KG1 (cell line): Measurements from ENCODE around the gene ANGPTL2.

Experiments
- DNase-seq: peaks from one replicate; lab custom pipeline; 2025; lab: John Stamatoyannopoulos, UW

ANGPTL2 gene

GRCh38 chr9:127116957-127117356 is 5.5 kb downstream of the ANGPTL2 start:
- no peak for DNase-seq

- DNase-seq = no peak
These were observed 6.2 kb downstream of the ANGPTL2 start for GRCh38 chr9:127116088-127116726.

GRCh38 chr9:127114606-127115005 is 7.8 kb downstream of the ANGPTL2 start:
- no peak for DNase-seq

GRCh38 chr9:127113191-127113972 is 9.1 kb downstream of the ANGPTL2 start:
- DNase-seq = no peak

DNA sequence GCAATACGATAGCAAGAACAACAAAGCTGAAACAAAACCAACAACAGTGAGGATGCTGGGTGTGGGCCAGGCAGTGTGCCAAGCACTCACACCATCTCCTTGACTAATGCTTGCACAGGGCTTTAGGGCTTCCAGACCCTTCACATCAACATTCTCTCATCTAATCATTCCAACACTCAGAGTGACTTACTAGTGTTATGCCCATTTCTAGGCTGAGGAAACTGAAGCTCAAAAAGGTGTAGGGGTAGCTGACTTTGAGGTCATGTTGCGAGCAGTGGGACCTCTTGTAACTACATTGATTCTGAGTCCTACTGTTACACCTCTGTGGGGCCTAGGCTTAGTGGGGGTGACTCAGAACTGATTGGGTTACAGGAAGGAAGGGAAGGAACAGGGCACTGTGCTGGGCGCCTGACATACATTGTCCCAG is 9.7 kb downstream of the ANGPTL2 start:
- no peak for DNase-seq

DNA sequence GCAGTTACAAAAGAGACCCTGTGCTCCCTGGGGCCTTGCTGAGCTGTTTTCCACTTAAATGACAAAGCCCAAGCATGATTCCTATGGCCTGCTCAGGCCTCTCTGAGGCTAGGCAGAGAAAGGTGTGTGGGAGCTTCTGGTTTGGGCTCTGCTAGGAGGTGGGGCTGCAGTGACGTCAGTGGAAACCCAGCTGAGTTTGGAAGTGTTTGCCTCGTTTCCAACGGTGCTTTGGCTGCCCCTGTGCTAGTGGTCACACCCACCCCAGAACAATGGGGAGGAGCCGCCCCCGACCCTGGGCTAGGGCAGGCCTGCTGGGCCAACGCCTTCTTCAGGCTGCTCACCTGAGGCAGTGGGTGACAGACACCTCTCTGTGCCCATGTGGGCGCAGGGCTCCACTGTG is 10.4 kb downstream of the ANGPTL2 start:
- DNase-seq = no peak

GRCh38 chr9:127109212-127109711 is 13.2 kb downstream of the ANGPTL2 start:
- no peak for DNase-seq

- DNase-seq = no peak
These were observed 14.2 kb downstream of the ANGPTL2 start for GRCh38 chr9:127107929-127108876.

- DNase-seq = no peak
These were observed 15.1 kb downstream of the ANGPTL2 start for GRCh38 chr9:127107171-127107928.

GRCh38 chr9:127106466-127106855 is 16.0 kb downstream of the ANGPTL2 start:
- DNase-seq = no peak

GRCh38 chr9:127105805-127106465 is 16.5 kb downstream of the ANGPTL2 start:
- DNase-seq = no peak

DNA sequence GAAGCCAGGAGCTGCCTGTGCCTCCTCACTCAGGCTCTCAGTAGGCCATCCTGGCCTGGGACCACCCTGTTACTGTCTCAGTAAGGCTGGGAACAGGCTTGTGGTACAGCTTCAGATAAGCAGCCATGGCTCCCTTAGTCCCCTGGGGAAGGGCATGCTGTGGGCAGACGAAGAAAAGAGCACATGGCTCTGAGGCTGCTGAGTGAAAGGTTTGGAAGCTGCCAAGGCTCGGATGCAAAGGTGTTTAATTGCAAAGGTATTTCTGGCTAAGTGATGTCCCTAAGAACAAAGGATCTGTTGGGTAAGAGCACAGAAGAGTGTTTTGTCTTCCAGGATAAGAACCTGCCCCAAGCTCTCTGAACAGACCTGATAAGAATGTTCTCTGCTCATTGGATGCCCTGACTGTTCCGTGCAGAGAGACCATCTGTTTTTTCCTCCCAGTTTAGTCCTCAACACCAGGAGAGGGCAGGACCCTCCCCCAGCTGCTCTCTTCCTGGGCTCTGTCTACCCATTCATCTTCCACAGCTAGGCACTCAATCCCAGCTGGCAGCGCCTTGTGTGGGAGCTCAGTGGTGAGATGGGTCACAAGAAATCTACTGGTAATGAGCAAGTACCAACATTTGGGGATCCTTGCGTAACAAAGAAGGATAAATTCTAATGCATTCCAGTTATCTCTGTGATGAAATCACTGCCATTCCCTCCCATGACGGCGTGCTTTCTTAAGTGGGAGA is 17.7 kb downstream of the ANGPTL2 start:
- DNase-seq = no peak

DNA sequence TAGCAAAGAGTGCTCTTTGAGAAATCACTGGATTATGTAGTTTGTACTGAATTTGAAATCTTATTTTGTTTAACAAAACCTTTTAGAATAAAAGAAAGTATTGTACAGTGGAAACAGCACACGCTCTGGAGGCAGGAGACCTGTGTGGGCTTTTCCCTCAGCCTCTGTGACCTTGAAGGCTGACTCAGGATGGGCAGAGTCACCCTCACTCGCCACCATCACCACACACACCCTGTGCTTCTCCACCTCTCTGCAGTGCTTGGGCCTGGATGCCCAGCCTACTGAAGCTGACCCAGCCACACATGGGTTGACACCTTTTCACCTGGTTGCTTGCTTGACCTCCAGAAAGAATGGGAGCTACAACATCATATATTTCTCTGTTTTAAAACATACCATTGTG is 19.6 kb downstream of the ANGPTL2 start:
- no peak for DNase-seq

DNA sequence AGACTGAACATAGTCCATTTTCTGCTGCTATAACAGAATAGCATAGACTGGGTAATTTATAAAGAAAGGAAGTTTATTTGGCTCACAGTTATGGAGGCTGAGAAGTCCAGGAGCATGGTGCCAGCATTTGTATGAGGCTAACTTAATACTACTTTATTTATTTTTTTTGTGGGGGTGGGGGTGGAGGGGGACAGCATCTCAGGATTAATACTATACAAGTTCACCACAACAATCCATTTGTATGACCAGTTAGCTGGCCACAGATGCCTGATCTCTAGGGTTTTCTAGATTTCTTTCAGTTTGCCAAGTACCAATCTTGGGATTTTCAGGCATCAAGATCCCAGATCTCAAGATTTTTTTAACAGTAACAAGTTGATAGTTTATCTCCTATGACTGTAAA is 20.3 kb downstream of the ANGPTL2 start:
- no peak for DNase-seq

DNA sequence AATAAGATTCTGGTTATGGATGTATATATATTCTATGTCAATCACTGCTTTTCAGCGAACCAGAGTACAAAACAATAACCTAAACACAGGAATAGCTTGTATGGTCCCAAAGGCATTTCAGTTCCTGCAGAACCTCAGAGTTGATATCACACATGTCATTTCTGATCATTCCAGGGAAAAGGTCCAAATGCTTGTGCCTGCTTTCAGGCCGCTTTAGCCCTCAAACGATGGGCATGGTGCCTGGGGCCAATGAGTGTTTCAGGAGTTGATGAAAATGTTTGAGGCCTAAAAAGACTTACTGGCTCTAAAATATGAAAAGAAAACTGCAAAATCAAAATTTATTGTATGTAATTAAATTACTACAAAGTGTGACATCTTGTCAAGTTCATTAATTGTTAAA is 22.8 kb downstream of the ANGPTL2 start:
- no peak for DNase-seq

DNA sequence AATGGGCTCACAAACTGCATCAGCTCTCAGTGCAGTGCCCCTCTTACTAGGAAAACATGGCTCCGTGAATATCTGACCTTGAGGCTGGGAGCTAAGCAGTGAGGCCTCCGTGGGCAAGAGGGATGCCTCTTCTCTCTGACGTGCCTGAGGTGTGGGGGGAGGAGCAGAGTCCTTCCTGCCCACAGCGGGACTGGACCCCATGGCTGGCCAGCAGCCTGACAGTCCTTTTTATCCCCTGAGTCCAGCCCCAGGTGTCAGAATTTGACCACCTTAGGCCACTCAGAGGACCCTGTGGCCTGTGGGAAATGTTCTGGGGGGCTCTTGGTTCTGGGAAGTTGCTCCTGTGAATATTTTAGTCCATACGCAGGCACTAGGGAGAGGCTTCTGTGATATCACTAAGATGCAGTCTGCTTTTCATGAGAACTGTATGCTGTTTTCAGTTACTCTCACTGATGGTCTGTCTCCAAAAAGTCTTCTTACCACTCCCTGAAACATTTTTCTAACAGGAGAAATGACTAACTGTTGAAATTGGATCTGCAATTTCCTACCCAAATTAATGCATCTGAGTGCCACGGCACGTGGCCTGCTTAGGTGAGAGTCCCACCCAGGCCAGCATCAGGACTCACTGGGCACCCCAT is 23.4 kb downstream of the ANGPTL2 start:
- DNase-seq = no peak

GRCh38 chr9:127097683-127098082 is 24.8 kb downstream of the ANGPTL2 start:
- no peak for DNase-seq

DNA sequence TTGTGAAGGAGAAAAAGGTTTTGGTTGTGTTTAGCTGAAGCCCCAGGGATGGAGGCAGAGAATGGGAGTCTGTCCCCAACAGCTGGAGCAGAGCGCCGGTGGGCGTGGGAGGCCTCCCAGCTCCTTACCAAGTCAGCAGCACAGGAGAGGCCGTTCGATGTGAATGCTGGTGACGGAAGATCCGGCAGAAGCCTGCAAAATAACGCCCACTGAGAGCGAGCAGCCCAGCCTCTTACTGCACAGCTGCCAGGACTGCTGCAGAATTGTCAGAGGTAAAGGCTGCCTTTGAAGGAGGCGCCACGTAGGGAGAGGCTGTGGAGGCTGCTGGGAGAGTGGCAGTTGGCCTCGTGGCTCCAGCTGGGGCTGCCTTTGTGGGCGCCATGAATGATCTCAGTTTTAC is 26.2 kb downstream of the ANGPTL2 start:
- no peak for DNase-seq

GRCh38 chr9:127095411-127095810 is 27.0 kb downstream of the ANGPTL2 start:
- DNase-seq = no peak
